ENCODE measurements around the gene GAS7.

Gene GAS7

DNA sequence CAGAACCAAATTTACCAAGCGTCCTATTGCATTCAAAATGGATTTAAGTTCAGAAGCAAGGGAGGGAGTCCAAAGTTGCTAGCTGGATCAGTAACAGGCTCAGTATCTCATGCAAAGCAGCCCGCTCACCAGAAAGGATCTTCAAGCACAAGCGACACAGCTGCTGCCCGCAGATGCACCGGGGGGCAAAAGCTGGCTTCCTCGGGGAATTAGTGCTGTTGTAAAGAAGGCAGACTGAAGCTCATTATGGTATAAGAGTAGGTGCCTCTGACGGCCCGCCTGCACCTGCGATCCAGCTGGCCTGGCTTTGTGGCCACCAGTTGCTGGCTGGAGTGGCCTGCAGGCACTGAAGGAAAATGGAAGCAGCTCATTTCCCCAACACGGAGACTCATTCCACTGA is 165.0 kb downstream of the GAS7 start:
- DNase-seq (ENCODE audit: low read depth) = no peak
- H3K4me3 ChIP-seq (ENCODE audit: low read depth, low read length) = no peak overlapping the region
- TF ChIP-seq, protein P1, sequence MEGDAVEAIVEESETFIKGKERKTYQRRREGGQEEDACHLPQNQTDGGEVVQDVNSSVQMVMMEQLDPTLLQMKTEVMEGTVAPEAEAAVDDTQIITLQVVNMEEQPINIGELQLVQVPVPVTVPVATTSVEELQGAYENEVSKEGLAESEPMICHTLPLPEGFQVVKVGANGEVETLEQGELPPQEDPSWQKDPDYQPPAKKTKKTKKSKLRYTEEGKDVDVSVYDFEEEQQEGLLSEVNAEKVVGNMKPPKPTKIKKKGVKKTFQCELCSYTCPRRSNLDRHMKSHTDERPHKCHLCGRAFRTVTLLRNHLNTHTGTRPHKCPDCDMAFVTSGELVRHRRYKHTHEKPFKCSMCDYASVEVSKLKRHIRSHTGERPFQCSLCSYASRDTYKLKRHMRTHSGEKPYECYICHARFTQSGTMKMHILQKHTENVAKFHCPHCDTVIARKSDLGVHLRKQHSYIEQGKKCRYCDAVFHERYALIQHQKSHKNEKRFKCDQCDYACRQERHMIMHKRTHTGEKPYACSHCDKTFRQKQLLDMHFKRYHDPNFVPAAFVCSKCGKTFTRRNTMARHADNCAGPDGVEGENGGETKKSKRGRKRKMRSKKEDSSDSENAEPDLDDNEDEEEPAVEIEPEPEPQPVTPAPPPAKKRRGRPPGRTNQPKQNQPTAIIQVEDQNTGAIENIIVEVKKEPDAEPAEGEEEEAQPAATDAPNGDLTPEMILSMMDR (conservative IDR thresholded peaks at IDR 0.05; ENCODE audit: low read depth, low read length) = no peak

DNA sequence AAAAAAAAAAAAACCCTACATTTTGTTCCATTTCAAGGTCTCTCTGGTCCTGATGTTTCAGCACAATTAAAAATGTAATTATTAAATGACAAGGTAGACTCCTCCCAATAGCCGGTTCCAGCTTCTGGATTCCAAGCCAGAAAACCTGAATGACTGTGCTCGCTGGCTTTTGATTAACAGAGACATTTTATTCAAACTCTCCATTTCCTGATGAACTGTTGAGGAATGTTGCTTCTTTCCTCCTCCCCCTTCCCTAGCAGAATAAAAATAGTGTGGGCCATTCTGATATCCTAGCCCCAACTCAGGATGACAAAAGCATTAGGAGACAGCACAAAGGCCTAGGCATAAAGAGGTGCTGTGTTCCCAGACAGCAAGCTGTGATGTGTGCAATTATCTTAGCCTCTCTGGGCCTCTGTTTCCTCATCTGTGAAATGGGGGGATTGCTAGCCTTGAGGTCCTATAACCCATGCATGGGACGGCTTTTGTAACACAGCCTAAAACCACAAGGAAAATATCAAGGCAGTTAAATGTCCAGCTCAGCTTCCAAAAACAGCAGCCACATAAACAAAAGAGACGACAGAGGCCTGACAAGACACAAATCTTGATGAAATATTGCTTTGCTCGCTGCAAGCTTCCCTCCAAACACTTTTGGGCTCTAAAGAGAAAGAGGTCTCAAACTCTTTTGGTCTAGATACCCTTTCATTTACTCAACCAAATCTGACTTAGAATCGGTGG is 166.1 kb downstream of the GAS7 start:
- TF ChIP-seq, protein P1 (conservative IDR thresholded peaks at IDR 0.05; ENCODE audit: low read depth, low read length) = no peak
- no peak overlapping the region for H3K4me3 ChIP-seq (ENCODE audit: low read depth, low read length)
- no peak for DNase-seq (ENCODE audit: low read depth)

DNA sequence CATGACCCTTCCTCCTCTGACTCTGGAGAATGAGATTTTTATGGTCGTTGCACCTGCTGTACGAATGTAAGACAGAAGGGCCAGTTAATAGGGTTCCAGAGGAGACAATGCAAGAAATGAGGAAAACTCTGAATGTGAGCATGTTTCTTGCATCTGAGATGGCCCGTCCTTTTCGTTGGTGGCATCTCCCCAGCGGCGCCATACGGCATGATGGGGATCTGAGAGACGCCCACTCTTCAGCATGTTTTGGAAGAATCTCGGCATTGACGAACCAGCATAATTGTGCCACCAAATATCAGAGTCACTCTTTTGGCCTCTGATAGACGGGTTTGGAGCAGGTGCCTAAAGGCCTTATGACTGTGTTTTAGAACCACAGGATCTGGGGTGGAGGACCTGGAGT is 166.8 kb downstream of the GAS7 start:
- TF ChIP-seq, protein P1 (conservative IDR thresholded peaks at IDR 0.05; ENCODE audit: low read depth, low read length) = no peak
- no peak for DNase-seq (ENCODE audit: low read depth)
- H3K4me3 ChIP-seq (ENCODE audit: low read depth, low read length) = no peak overlapping the region

DNA sequence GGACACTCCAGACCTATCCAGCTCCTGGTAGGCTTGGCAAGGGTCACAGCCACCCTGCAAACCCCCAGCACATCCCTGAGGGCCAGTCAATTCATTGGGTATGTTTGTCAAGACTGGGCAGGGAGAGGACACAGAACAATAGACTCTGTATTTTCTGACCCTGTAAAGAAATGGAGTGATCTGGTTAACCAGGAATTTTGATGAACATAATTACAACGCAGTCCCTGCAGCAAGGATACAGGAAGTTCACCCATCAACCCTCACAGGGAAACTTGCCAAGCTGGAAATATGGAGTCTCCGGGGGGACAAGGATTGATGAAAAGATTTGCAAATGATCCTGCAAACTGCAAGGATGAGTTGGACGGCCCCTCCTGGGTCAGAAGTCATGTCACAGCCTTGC is 167.3 kb downstream of the GAS7 start:
- H3K4me3 ChIP-seq (ENCODE audit: low read depth, low read length) = no peak overlapping the region
- TF ChIP-seq, protein P1 (conservative IDR thresholded peaks at IDR 0.05; ENCODE audit: low read depth, low read length) = no peak
- no peak for DNase-seq (ENCODE audit: low read depth)

DNA sequence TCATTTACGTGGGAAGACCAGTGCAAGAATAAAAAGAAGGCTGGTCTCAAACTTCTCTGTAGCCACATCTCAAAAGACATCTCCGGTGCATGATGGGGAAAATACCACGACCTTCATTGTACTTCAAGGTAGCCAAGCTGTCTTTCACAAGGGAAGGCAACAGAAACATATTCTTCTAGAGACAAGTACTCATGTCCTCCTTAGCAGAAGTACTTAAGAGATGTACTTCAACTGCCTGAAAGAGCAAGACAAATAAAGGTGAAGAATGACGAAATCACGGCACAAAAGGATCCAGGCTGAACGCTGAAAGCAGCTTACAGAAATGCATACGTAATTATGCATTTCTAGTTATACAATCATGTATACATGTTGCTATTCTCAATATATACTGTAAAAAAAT is 169.3 kb downstream of the GAS7 start:
- H3K4me3 ChIP-seq (ENCODE audit: low read depth, low read length) = no peak overlapping the region
- TF ChIP-seq, protein P1 (conservative IDR thresholded peaks at IDR 0.05; ENCODE audit: low read depth, low read length) = no peak
- no peak for DNase-seq (ENCODE audit: low read depth)

DNA sequence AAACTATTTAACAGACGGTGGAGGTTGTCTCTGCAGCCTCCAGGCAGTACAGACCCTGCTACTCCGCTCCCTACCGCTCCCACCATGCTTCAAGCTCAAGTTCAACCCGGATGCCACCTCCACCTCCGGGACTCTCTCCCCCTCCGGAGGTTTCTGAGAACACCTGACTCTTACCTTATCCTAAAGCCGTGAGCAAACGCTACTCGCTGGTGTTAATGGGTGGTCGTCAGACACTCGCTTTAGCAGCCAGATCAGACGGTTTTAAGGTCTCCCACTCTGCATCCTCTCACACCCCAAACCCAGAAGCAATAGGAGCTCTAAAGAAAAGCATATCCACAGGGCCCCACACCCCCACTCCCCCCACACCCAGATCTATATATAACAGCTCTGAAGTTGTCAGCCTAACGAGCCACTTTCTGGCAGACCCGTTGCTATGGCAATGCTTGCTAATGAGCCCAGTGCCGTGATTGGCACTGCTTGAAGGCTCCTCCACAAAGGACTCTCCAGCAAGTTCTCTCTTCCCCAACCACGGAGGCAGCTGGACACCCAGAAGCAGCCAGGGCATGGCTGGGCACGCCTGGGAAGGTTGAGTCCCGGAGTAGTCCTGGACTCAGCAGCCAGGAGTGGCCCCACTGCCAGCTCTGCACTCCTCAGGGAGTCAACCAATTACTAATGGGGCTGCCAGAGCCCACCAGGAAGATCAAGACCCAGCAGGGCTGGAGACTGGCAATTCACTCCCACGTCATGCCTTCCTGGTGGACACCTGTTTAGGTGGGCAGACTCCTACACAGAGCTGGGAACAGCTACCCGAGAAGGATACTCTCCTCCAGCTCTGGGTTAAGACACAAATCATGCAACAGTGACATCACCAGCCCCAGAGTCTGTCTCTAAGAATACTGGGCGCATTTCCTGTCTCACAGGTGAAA is 172.2 kb downstream of the GAS7 start:
- TF ChIP-seq, protein P1 (conservative IDR thresholded peaks at IDR 0.05; ENCODE audit: low read depth, low read length) = no peak
- H3K4me3 ChIP-seq (ENCODE audit: low read depth, low read length) = no peak overlapping the region
- no peak for DNase-seq (ENCODE audit: low read depth)

Data from choroid plexus epithelial cell (primary cell).